Glutamatergic neuron (in vitro differentiated cells): Measurements from ENCODE around the gene STK24. TPM values are rescaled to one million over a fixed set of nuclear protein-coding genes. Genes with fewer than 3 reads are reported as not detected.

ENCODE experiments used
- DNase-seq: peaks from one replicate; pipeline ENCODE4 v3.0.0; 2022
- H3K27ac Mint-ChIP-seq: one replicate; pipeline ENCODE4 v1.8.0; 2020; ENCODE audit warnings: mild to moderate bottlenecking, mixed read lengths, inconsistent platforms; ENCODE audit not compliant: unreplicated experiment
- H3K27me3 Mint-ChIP-seq: one replicate; pipeline ENCODE4 v1.8.0; 2020; ENCODE audit warnings: mild to moderate bottlenecking, moderate library complexity, mixed read lengths, inconsistent platforms; ENCODE audit not compliant: unreplicated experiment
- H3K36me3 Mint-ChIP-seq: one replicate; pipeline ENCODE4 v1.8.0; 2020; ENCODE audit warnings: mild to moderate bottlenecking, mixed read lengths, inconsistent platforms; ENCODE audit not compliant: unreplicated experiment
- H3K4me1 Mint-ChIP-seq: one replicate; pipeline ENCODE4 v1.8.0; 2020; ENCODE audit warnings: mild to moderate bottlenecking, low read depth, mixed read lengths, inconsistent platforms; ENCODE audit not compliant: unreplicated experiment
- H3K4me3 Mint-ChIP-seq: one replicate; pipeline ENCODE4 v1.8.0; 2020; ENCODE audit warnings: mild to moderate bottlenecking, mixed read lengths, inconsistent platforms; ENCODE audit not compliant: unreplicated experiment
- H3K9me3 Mint-ChIP-seq: one replicate; pipeline ENCODE4 v1.8.0; 2020; ENCODE audit warnings: mild to moderate bottlenecking, moderate library complexity, mixed read lengths, inconsistent platforms; ENCODE audit not compliant: unreplicated experiment
- CTCF ChIP-seq: fragments of 200-600 bp; sonication (generic); IDR thresholded peaks from one replicate; pipeline ENCODE4 v1.5.0; 2021; ENCODE audit not compliant: partially characterized antibody, unreplicated experiment
- total RNA-seq: library from RNA; stranded (reverse); fragmentation: NEBNext Ultra II Directional; extraction: Animal tissue kit (Norgen Biotek cat#: 25700); gene quantifications from one replicate; pipeline ENCODE4 v1.2.1, GENCODE V29; 2021; ENCODE audit not compliant: unreplicated experiment

Gene STK24
- total RNA-seq, 1 donor from 2014 or later = 188 TPM

DNA sequence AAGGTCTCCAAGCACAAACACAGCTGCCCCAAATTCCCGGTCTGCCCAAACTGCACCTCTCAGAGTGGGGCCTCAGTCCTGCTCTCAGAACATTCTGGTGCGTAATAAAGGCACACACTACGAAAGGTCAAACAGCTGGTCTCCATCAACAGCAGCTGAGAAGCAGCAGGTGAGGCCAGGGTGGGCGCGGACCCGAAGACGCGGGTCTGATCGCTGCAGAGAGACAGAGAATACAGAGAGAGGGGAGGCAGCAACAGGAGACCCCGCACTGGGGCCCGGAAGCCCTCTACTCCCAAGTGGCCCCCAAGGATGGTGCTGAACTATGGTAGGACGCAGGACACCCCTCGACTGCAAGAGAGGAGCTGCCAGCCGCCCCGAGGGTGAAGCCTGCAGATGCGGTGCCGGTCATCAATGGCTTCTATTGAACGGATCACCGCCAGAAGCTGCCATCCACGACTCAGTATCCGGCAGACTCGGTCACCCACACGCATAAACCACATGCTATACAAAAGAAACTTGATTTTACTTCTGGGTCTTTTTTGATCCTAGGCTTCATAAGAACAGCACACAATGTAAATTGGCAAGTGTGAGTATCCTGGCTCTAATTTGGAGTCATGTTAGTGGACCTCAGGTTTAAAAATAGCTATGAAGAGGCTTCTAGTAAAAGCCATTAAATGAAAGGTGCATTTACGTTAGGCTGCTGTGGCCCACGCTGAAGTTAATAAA lies 33.4 kb downstream of the STK24 start:
- Mint-ChIP-seq H3K4me3 (peak overlapping the region; percentile 73), H3K9me3 (peaks cover 30% of the 10 kb centered on the region), H3K27ac (peak overlapping the region; percentile 99), H3K4me1 (peaks cover 83% of the 10 kb centered on the region), H3K36me3 (no peaks in the 10 kb centered on the region), H3K27me3 (peaks cover 23% of the 10 kb centered on the region)
- no peak for TF ChIP-seq CTCF
- no peak for DNase-seq

GRCh38 chr13:98542568-98543377 lies 34.1 kb downstream of the STK24 start:
- Mint-ChIP-seq H3K27ac (peak overlapping the region; percentile 99), H3K9me3 (peaks cover 28% of the 10 kb centered on the region), H3K36me3 (no peaks in the 10 kb centered on the region), H3K4me1 (peaks cover 83% of the 10 kb centered on the region), H3K4me3 (peak overlapping the region; percentile 73), H3K27me3 (peaks cover 27% of the 10 kb centered on the region)
- no peak for TF ChIP-seq CTCF
- DNase-seq = no peak

DNA sequence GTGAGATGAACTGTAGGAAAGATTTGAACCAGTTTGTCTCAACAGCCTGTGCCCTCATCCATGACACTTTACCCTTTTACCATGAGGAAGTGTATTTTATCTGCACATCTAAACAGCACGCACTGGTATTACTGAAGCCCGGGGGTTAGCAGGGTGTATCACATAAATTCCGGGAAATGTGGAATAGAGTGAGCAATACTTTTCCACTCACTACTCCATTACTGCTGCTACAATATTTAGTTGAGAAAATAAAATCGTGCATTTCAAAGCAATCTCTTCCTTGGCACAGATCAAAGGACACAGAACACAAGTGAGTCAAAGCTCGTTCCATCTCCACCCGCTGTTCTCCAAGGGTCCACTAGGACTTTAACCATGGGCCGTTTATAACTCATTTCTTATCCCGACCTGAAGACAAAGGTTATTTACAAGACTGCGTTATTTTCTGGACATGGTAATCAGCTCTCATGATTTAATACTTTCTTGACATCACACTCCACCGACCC lies 35.2 kb downstream of the STK24 start:
- DNase-seq = no peak
- Mint-ChIP-seq H3K27me3 (peaks cover 27% of the 10 kb centered on the region), H3K36me3 (no peaks in the 10 kb centered on the region), H3K4me3 (peak overlapping the region; percentile 23), H3K27ac (peak overlapping the region; percentile 99), H3K9me3 (peaks cover 30% of the 10 kb centered on the region), H3K4me1 (peaks cover 88% of the 10 kb centered on the region)
- TF ChIP-seq CTCF = no peak

DNA sequence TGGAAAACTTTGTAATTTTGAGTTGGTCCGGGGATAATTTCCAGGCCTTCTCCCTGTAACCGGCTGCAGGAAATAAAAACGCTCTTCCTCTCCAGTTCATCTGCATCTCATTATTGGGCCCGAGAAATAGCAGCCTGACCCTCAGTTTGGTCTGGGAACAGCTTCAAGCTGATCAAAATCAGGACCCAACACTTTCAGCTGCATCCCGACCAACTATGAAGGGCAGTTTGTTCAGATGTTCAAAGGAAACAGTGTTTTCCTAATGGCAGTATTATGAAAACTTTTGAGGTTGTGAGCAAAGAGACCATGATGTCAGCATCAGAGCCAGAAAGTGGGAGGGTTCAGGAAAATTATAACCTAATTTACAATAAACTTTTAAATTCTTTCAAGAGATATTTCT lies 35.7 kb downstream of the STK24 start:
- DNase-seq = no peak
- Mint-ChIP-seq H3K4me1 (peaks cover 88% of the 10 kb centered on the region), H3K36me3 (no peaks in the 10 kb centered on the region), H3K27ac (peak overlapping the region; percentile 99), H3K9me3 (peaks cover 32% of the 10 kb centered on the region), H3K27me3 (peaks cover 24% of the 10 kb centered on the region), H3K4me3 (peak overlapping the region; percentile 69)
- TF ChIP-seq CTCF = no peak
